ENCODE data around the gene APP.

DNA sequence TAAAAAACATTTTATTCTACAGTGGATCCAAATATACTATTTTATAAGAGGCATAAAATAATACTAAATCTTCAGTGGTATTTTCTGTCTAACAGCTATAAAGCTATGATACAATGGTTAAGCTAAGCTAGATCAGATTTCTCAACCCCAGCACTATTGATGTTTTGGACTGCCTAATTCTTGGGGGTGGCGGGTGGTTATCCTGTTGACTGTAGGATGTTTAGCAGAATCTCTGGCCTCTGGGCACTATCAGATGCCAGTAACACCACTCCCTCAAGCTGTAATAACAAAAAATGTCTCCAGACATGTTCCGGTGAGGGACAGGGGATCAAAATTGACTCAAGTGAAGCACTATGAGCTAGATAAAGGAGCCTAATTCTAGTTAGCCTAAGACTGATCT is 118.5 kb downstream of the APP start:
- TF ChIP-seq, protein P1, sequence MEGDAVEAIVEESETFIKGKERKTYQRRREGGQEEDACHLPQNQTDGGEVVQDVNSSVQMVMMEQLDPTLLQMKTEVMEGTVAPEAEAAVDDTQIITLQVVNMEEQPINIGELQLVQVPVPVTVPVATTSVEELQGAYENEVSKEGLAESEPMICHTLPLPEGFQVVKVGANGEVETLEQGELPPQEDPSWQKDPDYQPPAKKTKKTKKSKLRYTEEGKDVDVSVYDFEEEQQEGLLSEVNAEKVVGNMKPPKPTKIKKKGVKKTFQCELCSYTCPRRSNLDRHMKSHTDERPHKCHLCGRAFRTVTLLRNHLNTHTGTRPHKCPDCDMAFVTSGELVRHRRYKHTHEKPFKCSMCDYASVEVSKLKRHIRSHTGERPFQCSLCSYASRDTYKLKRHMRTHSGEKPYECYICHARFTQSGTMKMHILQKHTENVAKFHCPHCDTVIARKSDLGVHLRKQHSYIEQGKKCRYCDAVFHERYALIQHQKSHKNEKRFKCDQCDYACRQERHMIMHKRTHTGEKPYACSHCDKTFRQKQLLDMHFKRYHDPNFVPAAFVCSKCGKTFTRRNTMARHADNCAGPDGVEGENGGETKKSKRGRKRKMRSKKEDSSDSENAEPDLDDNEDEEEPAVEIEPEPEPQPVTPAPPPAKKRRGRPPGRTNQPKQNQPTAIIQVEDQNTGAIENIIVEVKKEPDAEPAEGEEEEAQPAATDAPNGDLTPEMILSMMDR (IDR thresholded peaks at IDR 0.05) = no peak
- TF ChIP-seq POLR2AphosphoS5 (IDR thresholded peaks at IDR 0.05) = no peak
- TF ChIP-seq POLR2A (IDR thresholded peaks at IDR 0.05) = no peak
